KG1 (cell line): ENCODE measurements around the gene HSF2.

Source experiments
- DNase-seq: peaks from one replicate; lab custom pipeline; 2025; lab: John Stamatoyannopoulos, UW

The HSF2 gene

DNA sequence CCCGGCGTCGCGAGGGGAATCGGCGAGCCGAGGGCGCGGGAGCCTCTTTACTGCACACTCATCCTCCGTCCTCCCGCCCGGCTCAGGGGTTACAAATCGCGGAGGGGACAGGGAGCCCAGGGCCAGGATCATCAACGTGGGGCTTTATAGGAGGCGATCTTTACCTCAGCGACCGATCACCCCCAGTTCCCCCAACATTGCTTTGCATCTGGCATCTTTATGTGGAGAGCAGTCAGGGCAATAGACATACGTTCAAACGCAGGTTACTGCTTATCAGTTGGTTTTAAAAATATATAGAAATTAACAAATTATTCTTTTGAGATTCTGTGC lies 634 bp downstream of the HSF2 start:
- no peak for DNase-seq

DNA sequence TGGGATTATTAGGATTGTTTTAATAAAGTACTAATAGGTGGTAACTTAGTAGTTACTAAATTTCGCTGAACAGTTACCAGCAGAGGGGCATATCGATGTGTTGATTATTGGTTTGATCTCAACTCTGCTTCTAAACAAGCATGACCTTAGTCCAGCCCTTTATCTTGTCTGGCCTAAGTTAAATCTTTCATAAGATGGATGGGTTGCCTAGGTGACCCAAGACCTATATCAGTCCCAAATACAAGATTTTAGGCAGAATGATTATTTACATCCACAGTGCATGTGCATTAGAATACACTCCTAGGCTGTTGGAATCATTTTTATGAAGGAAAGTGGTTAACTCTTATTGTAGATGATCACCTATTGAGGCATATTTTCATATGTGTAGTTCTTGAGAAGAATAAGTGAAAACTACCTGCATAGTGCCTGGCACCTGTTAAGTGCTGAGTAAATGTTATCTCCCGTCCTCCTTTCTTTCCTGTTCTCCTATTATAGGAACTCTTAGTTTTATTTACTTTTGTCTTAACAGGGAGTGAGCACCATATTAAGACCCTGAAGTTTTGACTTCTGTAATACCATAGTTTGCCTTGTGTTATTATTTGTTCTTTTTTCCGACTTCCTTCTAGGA lies 1.1 kb downstream of the HSF2 start:
- DNase-seq = peak; percentile 8

- no peak for DNase-seq
These were observed 1.7 kb downstream of the HSF2 start for GRCh38 chr6:122401104-122401503.

GRCh38 chr6:122404444-122404843 lies 5.0 kb downstream of the HSF2 start:
- DNase-seq = no peak

DNA sequence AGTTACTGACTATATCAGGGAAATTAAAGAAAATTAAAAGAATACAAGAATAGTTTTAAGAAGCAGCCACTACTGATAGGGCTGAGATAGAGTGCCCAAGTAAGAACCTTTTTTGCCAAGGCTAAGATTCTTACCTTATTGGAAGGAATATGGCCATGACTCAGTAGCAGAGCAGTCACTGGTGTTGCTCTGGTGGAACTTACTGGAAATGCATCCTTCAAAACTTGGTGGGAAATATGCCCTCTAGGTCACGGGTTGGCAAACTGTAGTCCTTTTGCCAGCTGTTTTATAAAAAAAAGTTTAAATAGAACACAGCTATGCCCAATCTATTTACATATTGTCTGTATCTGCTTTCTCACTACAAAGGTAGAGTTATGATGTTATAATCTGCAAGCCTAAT lies 6.0 kb downstream of the HSF2 start:
- no peak for DNase-seq

DNA sequence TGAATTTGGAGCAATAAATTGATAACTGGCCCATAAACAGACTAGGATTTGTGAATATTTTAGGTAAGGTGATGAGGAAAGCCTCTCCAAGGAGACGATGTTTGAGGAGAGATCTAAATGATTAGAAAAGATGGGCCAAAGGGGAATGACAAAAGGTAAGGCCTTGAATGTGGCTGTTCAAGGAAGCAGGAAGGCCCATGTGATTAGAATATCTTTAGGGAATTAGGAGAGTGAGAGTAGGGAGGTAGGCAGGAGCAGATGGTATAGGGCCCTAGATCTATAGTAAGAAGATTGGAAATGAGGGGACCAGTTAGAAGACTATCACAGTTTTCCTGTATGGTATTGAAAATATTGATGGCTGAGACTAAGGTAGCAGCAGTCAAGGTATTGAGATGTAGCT lies 6.7 kb downstream of the HSF2 start:
- DNase-seq = no peak

- no peak for DNase-seq
These were observed 8.3 kb downstream of the HSF2 start for GRCh38 chr6:122407712-122408111.

DNA sequence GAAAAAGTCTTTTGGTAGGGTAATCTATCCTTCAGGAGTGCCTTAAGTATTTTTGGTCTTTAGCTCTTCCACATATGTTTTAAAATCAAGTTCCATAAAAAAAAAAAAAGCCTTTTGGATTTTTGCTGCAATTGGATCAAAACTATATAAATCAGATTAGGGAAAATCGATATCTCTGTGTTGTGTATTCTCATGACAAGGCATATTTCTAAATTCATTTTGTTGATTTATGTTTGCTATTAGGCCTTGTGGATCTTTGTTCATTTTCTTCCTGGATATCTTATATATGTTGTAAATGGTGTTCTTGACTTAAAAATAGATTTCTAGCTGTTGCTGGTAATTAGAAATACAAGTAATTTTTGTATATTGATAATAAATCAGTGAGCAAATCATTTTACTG lies 8.8 kb downstream of the HSF2 start:
- DNase-seq = no peak

DNA sequence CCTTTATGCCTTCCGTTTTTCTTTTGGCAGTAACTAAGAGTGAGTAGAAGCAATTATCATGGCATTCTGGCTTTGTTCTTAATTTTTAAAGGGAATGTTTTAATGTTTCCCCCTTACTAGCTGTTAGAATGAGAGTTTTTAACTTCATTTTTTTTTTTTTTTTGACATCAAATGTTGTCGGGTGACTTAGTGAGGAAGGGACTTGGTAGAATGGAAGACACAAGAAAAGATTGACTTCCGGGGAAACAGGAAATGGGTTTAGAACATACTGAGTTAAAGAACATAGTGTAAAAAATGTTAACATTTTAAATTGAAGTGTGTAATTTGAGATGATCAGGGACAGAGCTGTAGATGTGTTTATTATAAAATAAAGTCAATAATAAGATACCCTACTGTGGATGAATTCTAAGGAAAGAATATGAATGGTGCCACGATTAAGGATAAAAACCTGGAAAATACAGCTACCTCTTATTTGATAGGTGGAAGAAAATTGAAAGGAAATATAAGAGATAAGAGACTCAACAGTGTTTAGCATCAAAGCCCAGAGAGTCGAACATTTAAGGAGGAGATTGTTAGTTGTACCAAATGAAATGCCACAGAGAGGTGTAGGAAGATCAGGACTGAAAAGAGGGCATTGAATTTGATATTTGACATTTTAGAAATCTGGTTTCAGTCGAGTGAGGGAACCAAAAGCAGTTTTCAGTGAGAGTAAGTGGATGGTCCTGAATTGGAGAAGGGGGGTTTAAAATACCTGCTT lies 9.4 kb downstream of the HSF2 start:
- no peak for DNase-seq

GRCh38 chr6:122412001-122412400 lies 12.5 kb downstream of the HSF2 start:
- no peak for DNase-seq

- DNase-seq = no peak
These were observed 17.4 kb downstream of the HSF2 start for GRCh38 chr6:122416825-122417224.

- DNase-seq = no peak
These were observed 22.6 kb downstream of the HSF2 start for GRCh38 chr6:122422003-122422402.

GRCh38 chr6:122422614-122423267 lies 23.3 kb downstream of the HSF2 start:
- no peak for DNase-seq

GRCh38 chr6:122423734-122424133 lies 24.3 kb downstream of the HSF2 start:
- no peak for DNase-seq

GRCh38 chr6:122426597-122426996 lies 27.1 kb downstream of the HSF2 start:
- DNase-seq = no peak

DNA sequence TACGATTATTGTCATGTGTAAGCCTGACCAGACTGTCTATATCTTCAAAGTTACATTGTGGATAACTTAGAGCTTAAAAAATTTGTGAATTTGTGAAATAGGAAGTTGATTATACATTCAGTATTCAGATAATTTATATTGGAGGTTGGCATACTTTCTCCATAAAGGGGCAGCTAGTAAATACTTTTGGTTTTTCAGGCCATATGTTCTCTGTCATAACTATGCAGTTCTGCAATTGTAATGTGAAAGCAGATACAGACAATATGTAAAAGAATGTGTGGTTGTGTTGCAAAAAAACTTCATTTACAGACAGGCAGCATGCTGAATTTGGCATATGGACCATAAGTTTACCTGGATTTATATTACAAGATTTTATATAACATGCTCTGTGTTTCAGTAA lies 29.3 kb downstream of the HSF2 start:
- DNase-seq = no peak

DNA sequence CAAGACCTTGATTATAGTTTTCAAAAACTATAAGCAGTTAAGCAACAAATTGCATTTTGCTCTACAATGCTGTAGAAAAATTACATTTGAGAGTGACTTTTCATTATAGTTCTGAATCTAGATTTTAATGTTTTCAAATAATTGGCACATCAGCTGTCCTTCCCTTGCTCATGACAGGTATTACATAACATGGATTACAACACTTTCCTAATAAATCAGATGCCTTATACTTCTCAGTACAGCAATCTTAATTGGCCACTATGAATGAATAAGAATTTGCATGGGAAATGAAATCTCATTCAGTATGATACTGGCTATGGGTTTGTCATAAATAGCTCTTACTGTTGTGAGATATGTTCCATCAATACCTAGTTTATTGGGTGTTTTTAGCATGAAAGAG lies 29.9 kb downstream of the HSF2 start:
- DNase-seq = no peak

- DNase-seq = no peak
These were observed 32.3 kb downstream of the HSF2 start for GRCh38 chr6:122431780-122432179.

- DNase-seq = no peak
These were observed 33.4 kb downstream of the HSF2 start for GRCh38 chr6:122432816-122433215.

GRCh38 chr6:122438975-122439374 lies 39.5 kb downstream of the HSF2 start:
- no peak for DNase-seq

- no peak for DNase-seq
These were observed 45.8 kb downstream of the HSF2 start for GRCh38 chr6:122445274-122445673.

DNA sequence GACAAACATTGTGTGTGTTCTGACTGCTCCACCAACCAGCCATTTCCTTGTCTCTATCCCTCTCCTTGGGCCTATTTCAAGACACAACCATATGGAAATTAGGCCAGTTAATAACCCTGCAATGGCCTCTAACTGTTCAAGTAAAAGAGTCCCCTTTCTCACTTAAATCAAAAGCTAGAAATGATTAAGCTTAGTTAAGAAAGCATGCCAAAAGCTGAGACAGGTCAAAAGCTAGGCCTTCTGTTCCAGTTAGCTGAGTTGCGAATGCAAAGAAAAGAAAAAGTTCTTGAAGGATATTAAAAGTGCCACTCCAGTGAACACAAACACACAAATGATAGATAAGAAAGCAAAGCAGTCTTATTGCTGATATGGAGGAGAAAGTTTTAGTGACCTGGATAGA lies 49.6 kb downstream of the HSF2 start:
- no peak for DNase-seq

GRCh38 chr6:122452509-122452908 lies 53.1 kb downstream of the HSF2 start:
- no peak for DNase-seq

- DNase-seq = no peak
These were observed 55.2 kb downstream of the HSF2 start for GRCh38 chr6:122454673-122455072.
